Lung microvascular endothelial cell (primary cell): ENCODE measurements around the gene ZSCAN10. TPM values are rescaled to one million over a fixed set of nuclear protein-coding genes. Genes with fewer than 3 reads are reported as not detected.

Experiments
- DNase-seq, 2 donors: peaks; one replicate each; pipeline versions ENCODE4 v3.0.0 to v3.0.0-alpha.2; 2010; ENCODE audit warnings: low read depth in 2 of 2
- total RNA-seq: library from RNA; depleted of rRNA; stranded (reverse); fragments of >200 nt; gene quantifications from 2 replicates; pipeline ENCODE4 v1.2.1, GENCODE V29; 2014

The ZSCAN10 gene
- total RNA-seq, 1 donor from 2014 or later: not detected

- DNase-seq: peak; percentile 69 to 80
Measured at GRCh38 chr16:3112058-3112880, 13.2 kb upstream of the ZSCAN10 start, which contains the start of gene ZNF205. ZNF205 (plus strand) TSS chr16:3112586; CDS start chr16:3113431, 845 bp downstream.

DNA sequence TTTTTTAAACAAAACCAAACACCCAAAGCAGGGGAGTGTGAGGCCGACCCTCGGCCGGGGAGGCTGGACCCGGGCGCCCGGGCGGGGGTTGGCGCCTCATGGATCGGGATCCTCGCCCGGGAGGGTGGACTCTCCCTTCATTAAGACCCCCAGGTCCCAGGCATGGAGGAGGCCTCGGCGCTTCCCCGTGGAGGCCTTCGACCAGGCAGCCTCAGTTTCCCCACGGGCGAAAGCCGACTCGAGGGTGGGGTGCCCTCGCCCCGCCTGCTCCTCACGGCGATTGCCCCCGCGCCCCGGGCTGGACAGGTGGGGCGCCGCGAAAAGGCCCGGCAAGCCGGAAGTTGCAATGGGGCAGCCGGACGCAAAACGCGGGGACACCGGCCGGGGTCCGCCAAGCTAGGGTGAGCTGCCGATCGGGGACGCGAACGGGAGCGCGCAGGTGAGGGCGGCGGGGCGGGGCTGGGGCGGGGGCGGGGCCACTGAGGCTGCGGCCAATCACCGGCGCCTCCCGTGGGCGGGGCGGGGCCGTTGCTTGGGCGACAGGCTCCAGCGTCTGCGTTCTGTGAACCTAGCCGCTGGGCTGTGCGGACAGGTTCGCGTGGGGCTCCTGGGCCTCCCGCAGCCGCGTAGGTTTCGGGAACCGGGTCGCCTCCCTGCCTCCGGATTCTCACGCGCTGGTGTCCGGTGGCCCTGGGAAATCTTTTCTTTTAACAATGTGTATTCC, 7.3 kb upstream of the ZSCAN10 start:
- DNase-seq: peak; percentile 83 to 94

- DNase-seq: peak; percentile 83 to 92
Measured at GRCh38 chr16:3101841-3102470, 2.9 kb upstream of the ZSCAN10 start.

DNA sequence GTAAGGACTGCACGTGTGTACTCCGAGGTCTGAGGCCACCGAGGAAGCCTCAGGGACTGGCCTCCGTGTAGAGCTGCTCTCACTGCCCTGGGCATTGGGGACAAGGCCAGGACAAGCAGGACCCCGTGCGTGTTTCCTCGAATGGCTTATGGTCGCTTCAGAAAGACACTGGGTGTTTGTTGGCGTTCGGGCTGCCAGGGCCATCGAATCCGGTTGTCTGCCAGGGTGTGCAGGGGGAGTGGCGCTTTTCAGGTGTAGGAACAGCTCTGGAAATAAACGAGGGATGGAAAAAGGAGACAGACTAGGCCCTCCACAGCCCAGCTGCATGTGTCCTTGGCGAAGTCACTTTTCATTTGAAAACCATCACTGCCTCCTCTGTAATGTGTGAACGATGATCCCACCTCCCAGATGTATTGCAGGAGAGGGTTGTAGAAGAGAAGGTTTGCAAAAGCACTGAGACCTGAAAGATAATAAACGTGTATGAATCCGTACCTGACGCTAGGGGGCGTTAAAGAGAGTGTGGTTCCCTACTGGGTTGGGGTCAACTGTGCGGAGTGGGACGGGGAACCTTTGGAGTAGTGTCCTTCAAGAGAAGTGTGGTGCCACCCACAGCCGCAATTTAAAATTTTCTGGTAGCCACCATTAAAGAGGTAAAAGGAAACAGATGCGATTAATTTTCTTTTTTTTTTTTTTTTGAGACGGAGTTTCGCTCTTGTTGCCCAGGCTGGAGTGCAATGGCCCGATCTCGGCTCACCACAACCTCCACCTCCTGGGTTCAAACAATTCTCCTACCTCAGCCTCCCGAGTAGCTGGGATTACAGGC, 2.1 kb upstream of the ZSCAN10 start:
- DNase-seq: peak; percentile 52 to 70

GRCh38 chr16:3099732-3100499, 822 bp upstream of the ZSCAN10 start:
- peak; percentile 90 to 93 for DNase-seq

DNA sequence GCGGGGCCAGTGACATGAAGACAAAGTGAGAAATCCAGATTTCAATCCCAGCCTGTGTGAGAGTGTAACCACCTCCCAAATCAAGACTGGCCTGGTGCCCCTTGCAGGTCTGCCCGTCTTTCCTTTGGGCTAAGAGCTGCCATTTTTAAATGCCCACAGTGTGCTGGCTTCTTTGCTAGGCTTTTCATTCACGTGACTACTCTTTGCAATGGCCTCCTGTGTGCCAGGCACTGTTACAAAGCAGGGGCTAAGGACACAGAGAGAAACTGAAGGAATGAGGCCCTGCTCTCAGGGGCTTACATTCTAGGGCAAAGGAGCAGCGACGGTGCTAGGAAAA, 269 bp upstream of the ZSCAN10 start:
- DNase-seq: no peak

DNA sequence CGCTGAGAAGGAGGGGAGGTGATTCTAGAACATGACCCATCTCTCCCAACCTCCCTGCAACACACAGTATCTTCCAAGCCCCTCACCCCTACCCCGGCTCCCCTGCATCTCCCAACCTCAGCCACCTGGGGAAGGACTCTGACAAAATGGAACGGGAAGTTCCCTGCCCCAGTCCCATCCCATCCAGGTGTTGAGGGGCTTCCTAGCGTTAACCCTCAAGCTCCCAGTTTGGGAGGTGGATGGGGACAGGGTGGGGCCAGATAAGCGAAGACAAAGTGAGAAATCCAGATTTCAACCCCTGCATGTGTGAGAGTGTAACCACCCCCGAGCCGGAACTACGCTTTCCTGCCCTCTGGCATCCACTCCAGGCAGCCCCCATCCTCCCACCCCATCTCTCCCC, 1.8 kb downstream of the ZSCAN10 start:
- no peak for DNase-seq

DNA sequence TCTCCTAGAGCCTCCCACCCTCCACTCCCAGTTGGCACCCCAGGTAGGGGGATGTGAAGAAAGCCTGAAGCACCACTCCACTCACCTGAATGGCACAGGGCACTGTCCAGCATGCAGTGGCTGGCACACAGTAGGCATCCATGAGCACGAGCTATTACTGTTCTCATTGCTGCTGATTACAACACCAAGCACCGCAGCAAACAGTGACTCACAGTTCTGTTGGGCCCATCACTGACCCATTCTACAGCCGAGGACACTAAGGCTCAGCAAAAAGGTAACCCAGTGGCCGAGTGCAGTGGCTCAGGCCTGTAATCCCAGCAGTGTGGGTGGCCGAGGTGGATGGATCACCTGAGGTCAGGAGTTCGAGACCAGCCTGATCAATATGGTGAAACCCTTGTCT, 2.7 kb downstream of the ZSCAN10 start:
- no peak for DNase-seq

GRCh38 chr16:3095869-3096268, 3.2 kb downstream of the ZSCAN10 start:
- peak; percentile 32 to 35 for DNase-seq

GRCh38 chr16:3094289-3095027, 4.6 kb downstream of the ZSCAN10 start:
- peak; percentile 75 for DNase-seq

GRCh38 chr16:3092501-3092941, 6.6 kb downstream of the ZSCAN10 start:
- DNase-seq: no peak

DNA sequence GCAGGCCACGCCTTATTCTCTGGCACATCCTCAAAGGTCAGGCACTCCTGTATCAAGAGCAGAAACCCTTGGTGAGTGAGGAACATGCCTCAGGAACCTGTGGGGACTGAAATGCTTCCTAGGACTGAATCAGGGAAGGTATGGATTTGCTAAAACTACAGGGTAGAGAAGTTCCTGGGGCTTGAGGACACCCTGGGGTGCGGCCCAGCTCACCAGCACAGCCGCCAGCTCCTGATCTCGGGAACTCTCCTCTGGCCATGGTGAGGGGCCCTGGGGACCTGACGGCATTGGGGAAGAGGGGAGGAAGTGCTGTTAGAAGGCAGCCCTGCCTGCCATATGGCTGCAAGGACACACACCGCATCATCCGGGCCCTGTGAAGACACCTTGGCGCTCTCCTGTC, 7.5 kb downstream of the ZSCAN10 start:
- DNase-seq: no peak

- DNase-seq: no peak
Measured at GRCh38 chr16:3089717-3090592, 9.1 kb downstream of the ZSCAN10 start.

DNA sequence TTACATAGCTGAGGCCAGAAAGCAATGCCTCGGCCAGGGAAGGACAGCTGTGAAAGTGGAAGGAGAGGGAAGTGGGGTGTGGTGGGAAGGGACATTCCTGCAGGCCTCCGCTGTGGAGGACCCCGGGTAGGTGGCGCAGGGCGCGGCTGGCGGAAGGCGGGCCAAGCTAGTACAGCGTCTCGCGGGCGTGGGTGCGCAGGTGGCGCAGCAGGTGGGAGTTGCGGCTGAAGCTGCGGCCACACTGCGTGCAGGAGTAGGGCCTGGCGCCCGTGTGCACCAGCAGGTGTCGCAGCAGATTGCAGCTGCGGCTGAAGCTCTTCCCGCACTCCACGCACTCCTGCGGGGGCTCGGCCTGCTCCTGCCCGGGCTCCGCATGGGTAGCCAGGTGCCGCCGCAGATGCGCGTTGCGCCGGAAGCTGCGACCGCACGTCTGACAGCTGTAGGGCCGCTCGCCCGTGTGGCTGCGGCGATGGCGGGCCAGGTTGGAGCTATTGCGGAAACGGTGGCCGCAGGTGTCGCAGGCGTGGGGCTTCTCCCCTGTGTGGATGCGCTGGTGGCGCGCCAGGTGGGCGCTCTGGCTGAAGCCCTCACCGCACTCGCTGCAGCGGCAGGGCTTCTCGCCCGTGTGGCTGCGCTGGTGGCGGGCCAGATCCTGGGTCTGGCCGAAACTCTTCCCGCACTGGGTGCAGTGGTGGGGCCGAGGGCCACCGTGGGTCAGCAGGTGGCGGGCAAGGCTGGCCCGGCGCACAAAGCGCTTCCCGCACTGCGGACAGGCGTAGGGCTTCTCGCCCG, 10.0 kb downstream of the ZSCAN10 start:
- no peak for DNase-seq

DNA sequence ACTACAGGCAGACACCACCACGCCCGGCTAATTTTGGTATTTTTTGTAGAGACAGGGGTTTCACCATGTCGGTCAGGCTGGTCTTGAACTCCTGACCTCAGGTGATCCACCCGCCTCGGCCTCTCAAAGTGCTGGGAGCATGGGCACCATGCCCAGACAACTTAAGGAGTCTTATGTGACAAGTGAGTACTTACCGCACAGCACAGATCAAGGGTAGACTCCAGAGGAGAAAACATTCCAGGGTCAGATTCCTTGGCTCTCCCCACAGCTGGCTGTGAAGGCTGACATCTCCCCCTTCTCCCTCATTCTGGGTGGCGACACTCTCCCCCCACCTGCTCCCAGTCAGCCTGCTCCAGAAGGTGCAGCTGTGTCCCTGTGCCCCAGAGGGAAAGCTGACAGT, 10.6 kb downstream of the ZSCAN10 start:
- no peak for DNase-seq

DNA sequence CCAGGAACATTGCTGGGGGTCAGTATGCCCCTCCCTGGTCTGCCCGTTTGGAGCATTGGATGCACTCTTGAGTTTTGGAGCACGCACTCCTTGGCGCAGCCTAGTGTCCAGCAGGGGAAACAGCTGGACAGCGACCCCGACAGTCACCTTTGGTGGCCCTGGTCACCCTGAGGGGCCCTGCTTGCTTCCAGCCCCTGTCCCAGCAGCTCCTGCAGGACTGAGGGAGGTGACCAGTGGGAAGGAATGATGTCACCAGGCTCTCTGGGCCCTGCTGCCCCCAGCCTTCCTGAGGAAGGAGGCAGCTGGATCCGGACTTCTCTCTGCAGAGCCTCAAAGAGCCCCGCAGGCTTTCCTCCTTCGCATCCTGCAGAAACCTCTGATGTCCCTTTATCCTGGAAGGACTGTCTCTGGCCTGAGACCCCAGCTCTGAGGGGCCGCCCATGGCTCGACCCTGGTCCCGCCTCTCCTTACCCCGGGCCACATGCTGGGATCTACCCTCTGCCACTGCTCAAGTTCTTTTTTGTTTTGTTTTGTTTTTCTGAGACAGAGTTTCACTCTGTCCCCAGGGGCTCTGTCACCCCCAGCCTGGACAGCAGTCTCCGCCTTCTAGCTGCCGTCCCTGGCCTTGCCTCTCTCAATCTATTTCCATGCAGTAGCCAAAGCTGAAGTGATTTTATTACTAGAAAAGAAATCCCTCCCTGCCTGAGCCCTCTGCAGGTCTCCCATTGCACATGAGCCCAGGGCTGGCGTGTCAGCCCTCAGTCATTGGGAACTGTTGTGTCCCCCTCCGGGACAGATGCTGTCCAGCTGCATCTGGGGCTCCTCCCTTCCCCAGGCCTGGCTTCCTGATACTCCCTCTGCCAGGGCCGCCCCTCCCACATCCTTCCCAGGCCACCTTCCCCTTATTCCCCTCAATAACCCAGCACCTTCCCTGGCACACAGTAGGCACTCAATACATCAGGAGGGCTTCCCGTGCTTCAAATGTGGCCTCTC, 11.6 kb downstream of the ZSCAN10 start:
- peak; percentile 65 to 88 for DNase-seq
